Kidney (tissue), 14 donors: Measurements from ENCODE around the gene TSPAN15. TPM values are rescaled to one million over a fixed set of nuclear protein-coding genes. Genes with fewer than 3 reads are reported as not detected.
A peak's percentile ranks its signal among the peaks of the same experiment; 100 is the strongest.

Experiments used
- DNase-seq, 5 donors: peaks; one replicate each; pipeline ENCODE4 v3.0.0-alpha.2; 2013 to 2020
- FAIRE-seq: peaks from 2 replicates; lab custom pipeline; 2012; peaks lifted over from hg19 to GRCh38; lab: Jason Lieb, UNC
- H3K27ac ChIP-seq, 2 donors: one replicate each; pipeline ENCODE4 v1.7.0; 2013; ENCODE audit warnings: low read depth in 2 of 2, low read length in 2 of 2, inconsistent platforms in 1 of 2
- H3K27me3 ChIP-seq: one replicate; pipeline ENCODE4 v1.7.1; 2013; ENCODE audit warnings: low read length, inconsistent platforms; ENCODE audit not compliant: control insufficient read depth, insufficient read depth
- H3K36me3 ChIP-seq, 3 donors: one replicate each; pipeline versions ENCODE4 v1.7.0 to v1.7.1; 2013; ENCODE audit warnings: low read length in 3 of 3, control low read depth in 1 of 3, inconsistent platforms in 1 of 3; ENCODE audit not compliant: insufficient read depth in 3 of 3, control insufficient read depth in 2 of 3
- H3K4me1 ChIP-seq, 3 donors: one replicate each; pipeline versions ENCODE4 v1.7.0 to v1.7.1; 2013; ENCODE audit warnings: low read length in 3 of 3, inconsistent platforms in 1 of 3, low read depth in 1 of 3; ENCODE audit not compliant: control insufficient read depth in 2 of 3, insufficient read depth in 2 of 3
- H3K4me3 ChIP-seq, 3 donors: one replicate each; pipeline versions ENCODE4 v1.7.0 to v1.8.1; 2013; ENCODE audit warnings: low read length in 3 of 3, control low read depth in 1 of 3, inconsistent platforms in 1 of 3
- H3K9ac ChIP-seq, 3 donors: one replicate each; pipeline versions ENCODE4 v1.7.0 to v1.7.1; 2013; ENCODE audit warnings: low read length in 3 of 3, control low read depth in 1 of 3, inconsistent platforms in 1 of 3
- H3K9me3 ChIP-seq, 3 donors: one replicate each; pipeline versions ENCODE4 v1.7.0 to v1.7.1; 2013; ENCODE audit warnings: low read length in 3 of 3, control low read depth in 1 of 3, inconsistent platforms in 1 of 3; ENCODE audit not compliant: control insufficient read depth in 2 of 3, insufficient read depth in 1 of 3
- CTCF ChIP-seq: IDR thresholded peaks from 3 replicates; pipeline ENCODE4 v1.5.1; 2012; ENCODE audit warnings: mild to moderate bottlenecking, moderate library complexity, borderline replicate concordance; ENCODE audit not compliant: insufficient read depth; ENCODE audit errors: extremely low read depth
- intact Hi-C: fragments of 100-400 bp; cut with DNase I; formaldehyde crosslinking; loops from one replicate; pipeline ENCODE4 v1.11.1; 2022
- polyA plus RNA-seq: library from polyadenylated mRNA; stranded (reverse); fragments of 350-450 nt; fragmentation: Illumina TruSeq; extraction: RNeasy Lipid Tissue Mini Kit (QIAGEN cat#74804); gene quantifications from one replicate; pipeline ENCODE4 v1.2.3, GENCODE V29; 2014; ENCODE audit warnings: low read depth, low replicate concordance; ENCODE audit not compliant: insufficient read depth
- total RNA-seq: library from RNA; stranded (reverse); fragmentation: NEBNext Ultra II Directional; extraction: Animal tissue kit (Norgen Biotek cat#: 25700); gene quantifications from one replicate; pipeline ENCODE4 v1.2.1, GENCODE V29; 2021
- donor health status: control.
- donor health status: control.
- donor health status: control.
- donor health status: control.
- donor health status: control.
- donor health status: DM: yes; HTN: yes; CAD: no.
- donor health status: Normal renal cell carcinoma (clear cell type).

TSPAN15 gene
- total and polyA plus RNA-seq, 2 donors from 2014 or later, result 28.2 to 65.4 TPM

GRCh38 chr10:69472142-69472541, 20.9 kb downstream of the TSPAN15 start:
- intact Hi-C loops, result no loop called here
- H3K9ac ChIP-seq, result no peak overlapping the region
- no peak for DNase-seq
- H3K9me3 ChIP-seq, result no peaks in the 10 kb centered on the region
- H3K4me1 ChIP-seq, result peaks cover 0 to 25% (median 9%) of the 10 kb centered on the region in 3 donors
- H3K36me3 ChIP-seq, result no peaks in the 10 kb centered on the region
- no peak overlapping the region for H3K4me3 ChIP-seq
- no peaks in the 10 kb centered on the region for H3K27me3 ChIP-seq
- no peak for TF ChIP-seq CTCF
- no peak overlapping the region for H3K27ac ChIP-seq
- FAIRE-seq, result no peak

- intact Hi-C loops, result no loop called here
- H3K27me3 ChIP-seq, result no peaks in the 10 kb centered on the region
- peaks cover 0 to 23% (median 9%) of the 10 kb centered on the region in 3 donors for H3K4me1 ChIP-seq
- H3K9ac ChIP-seq, result no peak overlapping the region
- no peaks in the 10 kb centered on the region for H3K9me3 ChIP-seq
- no peak for FAIRE-seq
- no peak overlapping the region for H3K4me3 ChIP-seq
- no peak for DNase-seq
- no peak for TF ChIP-seq CTCF
- H3K36me3 ChIP-seq, result no peaks in the 10 kb centered on the region
- H3K27ac ChIP-seq, result no peak overlapping the region
These were observed 21.3 kb downstream of the TSPAN15 start for GRCh38 chr10:69472544-69472943.

- FAIRE-seq (no peak), DNase-seq (peak in 2 of 5 donors; percentile 20 to 76)
- Histone ChIP-seq H3K36me3 (no peaks in the 10 kb centered on the region), H3K27me3 (no peaks in the 10 kb centered on the region), H3K27ac (no peak overlapping the region), H3K4me1 (peaks cover 0 to 23% (median 9%) of the 10 kb centered on the region in 3 donors), H3K4me3 (no peak overlapping the region), H3K9me3 (no peaks in the 10 kb centered on the region), H3K9ac (no peak overlapping the region)
- intact Hi-C loops, result no loop called here
- TF ChIP-seq CTCF, result no peak
These were observed 22.2 kb downstream of the TSPAN15 start for GRCh38 chr10:69473304-69473990.
